Neural progenitor cell (in vitro differentiated cells): ENCODE data around the gene ORC3. TPM values are rescaled to one million over a fixed set of nuclear protein-coding genes. Genes with fewer than 3 reads are reported as not detected.
"Not testable (repeated sequence)": the region's sequence is repeated elsewhere in the genome, so short reads cannot be mapped to it uniquely, and the experiment has no call there.

Experiments used
- DNase-seq: peaks from one replicate; pipeline ENCODE4 v3.0.0-alpha.2; 2016; ENCODE audit warnings: low spot score
- H2AFZ ChIP-seq: fragments of 200-600 bp; sonication (generic); replicated peaks from 2 replicates; pipeline ENCODE4 v1.6.1; 2016; ENCODE audit warnings: antibody characterized with exemption
- H3F3A ChIP-seq: fragments of 200-600 bp; sonication (generic); 2 replicates; pipeline ENCODE4 v1.6.1; 2016; ENCODE audit warnings: antibody characterized with exemption, low read depth
- H3K27ac ChIP-seq: fragments of 200-600 bp; sonication (generic); 2 replicates; pipeline ENCODE4 v1.5.1; 2016; ENCODE audit warnings: mild to moderate bottlenecking
- H3K27me3 ChIP-seq: fragments of 200-600 bp; sonication (generic); 2 replicates; pipeline ENCODE4 v1.6.1; 2016; ENCODE audit warnings: mild to moderate bottlenecking, moderate library complexity
- H3K36me3 ChIP-seq: fragments of 200-600 bp; sonication (generic); 2 replicates; pipeline ENCODE4 v1.5.1; 2016
- H3K4me1 ChIP-seq: fragments of 200-600 bp; sonication (generic); 2 replicates; pipeline ENCODE4 v1.6.1; 2016; ENCODE audit warnings: mixed run types
- H3K4me2 ChIP-seq: fragments of 200-600 bp; sonication (generic); 2 replicates; pipeline ENCODE4 v1.6.1; 2016
- H3K4me3 ChIP-seq: fragments of 200-600 bp; sonication (generic); 2 replicates; pipeline ENCODE4 v1.5.1; 2016
- H3K79me2 ChIP-seq: fragments of 200-600 bp; sonication (generic); 2 replicates; pipeline ENCODE4 v1.6.1; 2016; ENCODE audit warnings: low read depth
- H3K9ac ChIP-seq: fragments of 200-600 bp; sonication (generic); 2 replicates; pipeline ENCODE4 v1.6.1; 2016
- H3K9me3 ChIP-seq: fragments of 200-600 bp; sonication (generic); 2 replicates; pipeline ENCODE4 v1.5.1; 2016; ENCODE audit warnings: low read depth
- H4K20me1 ChIP-seq: fragments of 200-600 bp; sonication (generic); 2 replicates; pipeline ENCODE4 v1.6.1; 2016; ENCODE audit warnings: low read depth
- H3K27ac Mint-ChIP-seq: 3 replicates; pipeline ENCODE4 v1.8.0; 2021; ENCODE audit warnings: mixed read lengths
- H3K27me3 Mint-ChIP-seq: 2 replicates; pipeline ENCODE4 v1.8.0; 2022; ENCODE audit warnings: low read depth, mild to moderate bottlenecking, inconsistent platforms, moderate library complexity, mixed read lengths; ENCODE audit not compliant: insufficient read depth
- H3K36me3 Mint-ChIP-seq: 3 replicates; pipeline ENCODE4 v1.8.0; 2021; ENCODE audit warnings: mixed read lengths
- H3K4me1 Mint-ChIP-seq: 3 replicates; pipeline ENCODE4 v1.8.0; 2021; ENCODE audit warnings: mixed read lengths
- H3K4me3 Mint-ChIP-seq: 3 replicates; pipeline ENCODE4 v1.8.0; 2021; ENCODE audit warnings: mild to moderate bottlenecking, moderate library complexity, mixed read lengths
- H3K9me3 Mint-ChIP-seq: 3 replicates; pipeline ENCODE4 v1.8.0; 2020; ENCODE audit warnings: mixed read lengths
- CTCF ChIP-seq: fragments of 200-600 bp; sonication (generic); IDR thresholded peaks from 2 replicates; pipeline ENCODE4 v1.5.1; 2017; ENCODE audit warnings: antibody characterized with exemption, mild to moderate bottlenecking
- EZH2 ChIP-seq: fragments of 200-600 bp; sonication (generic); IDR thresholded peaks from 2 replicates; pipeline ENCODE4 v1.6.1; 2017; ENCODE audit warnings: antibody characterized with exemption, mild to moderate bottlenecking, moderate library complexity
- EZH2phosphoT487 ChIP-seq: fragments of 200-600 bp; sonication (generic); IDR thresholded peaks from 2 replicates; pipeline ENCODE4 v1.6.1; 2017; ENCODE audit warnings: antibody characterized with exemption
- total RNA-seq: library from RNA; depleted of rRNA; stranded (reverse); fragments of >200 nt; gene quantifications from 2 replicates; pipeline ENCODE4 v1.2.3, GENCODE V29; 2015; ENCODE audit warnings: low replicate concordance

The ORC3 gene
- total RNA-seq, 1 donor from 2014 or later = 99.3 TPM

- no peak for TF ChIP-seq CTCF
- no peak for TF ChIP-seq EZH2phosphoT487
- TF ChIP-seq EZH2 = no peak
- no peak overlapping the region for H3K4me3 Mint-ChIP-seq
- H3K27ac Mint-ChIP-seq = no peak overlapping the region
- no peak overlapping the region for H3K4me2 ChIP-seq
- H3K27me3 Mint-ChIP-seq = peaks cover 2% of the 10 kb centered on the region
- no peaks in the 10 kb centered on the region for H3K27me3 ChIP-seq
- no peaks in the 10 kb centered on the region for H3K9me3 ChIP-seq
- no peaks in the 10 kb centered on the region for H3F3A ChIP-seq
- no peak for DNase-seq
- H3K9me3 Mint-ChIP-seq = no peaks in the 10 kb centered on the region
- no peaks in the 10 kb centered on the region for H3K4me1 Mint-ChIP-seq
- no peaks in the 10 kb centered on the region for H3K36me3 ChIP-seq
- no peak overlapping the region for H3K9ac ChIP-seq
- no peak overlapping the region for H3K27ac ChIP-seq
- no peaks in the 10 kb centered on the region for H3K4me1 ChIP-seq
- H4K20me1 ChIP-seq = no peaks in the 10 kb centered on the region
- no peak overlapping the region for H3K4me3 ChIP-seq
- H3K36me3 Mint-ChIP-seq = no peaks in the 10 kb centered on the region
- H3K79me2 ChIP-seq = no peaks in the 10 kb centered on the region
- no peak overlapping the region for H2AFZ ChIP-seq
Measured at GRCh38 chr6:87710090-87710489, 120.2 kb downstream of the ORC3 start.

- H3K27ac ChIP-seq, H3K4me1 Mint-ChIP-seq, H3K4me2 ChIP-seq, DNase-seq, H3K36me3 ChIP-seq, H3K4me1 ChIP-seq, H3K9ac ChIP-seq, H3K9me3 Mint-ChIP-seq, H2AFZ ChIP-seq, H3K79me2 ChIP-seq, H3F3A ChIP-seq, H3K9me3 ChIP-seq, H3K27me3 Mint-ChIP-seq, H3K27me3 ChIP-seq, H3K27ac Mint-ChIP-seq, H4K20me1 ChIP-seq, H3K36me3 Mint-ChIP-seq, H3K4me3 ChIP-seq, H3K4me3 Mint-ChIP-seq: not testable (repeated sequence)
Measured at GRCh38 chr6:87712713-87713112, 122.8 kb downstream of the ORC3 start.

GRCh38 chr6:87714093-87714842, 124.3 kb downstream of the ORC3 start:
- no peak for DNase-seq
- no peak overlapping the region for H3K4me3 Mint-ChIP-seq
- Histone ChIP-seq H3K27me3 (no peaks in the 10 kb centered on the region), H2AFZ (no peak overlapping the region), H3K4me1 (no peaks in the 10 kb centered on the region), H3K27ac (no peak overlapping the region), H3K9me3 (no peaks in the 10 kb centered on the region), H3F3A (no peaks in the 10 kb centered on the region), H3K79me2 (no peaks in the 10 kb centered on the region), H3K4me3 (no peak overlapping the region), H3K36me3 (no peaks in the 10 kb centered on the region), H3K9ac (no peak overlapping the region), H4K20me1 (no peaks in the 10 kb centered on the region), H3K4me2 (no peak overlapping the region)
- H3K9me3 Mint-ChIP-seq = no peaks in the 10 kb centered on the region
- no peaks in the 10 kb centered on the region for H3K36me3 Mint-ChIP-seq
- no peaks in the 10 kb centered on the region for H3K27me3 Mint-ChIP-seq
- H3K27ac Mint-ChIP-seq = no peak overlapping the region
- TF ChIP-seq EZH2phosphoT487 (no peak), CTCF (no peak), EZH2 (no peak)
- H3K4me1 Mint-ChIP-seq = peaks cover 5% of the 10 kb centered on the region

Other genes starting within 250 kb of the ORC3 start
- 2.6 and 3.1 TPM in 2 replicates for gene C6orf163, start 245.3 kb upstream of the ORC3 start, total RNA-seq
- gene CFAP206, start 182.2 kb upstream of the ORC3 start, total RNA-seq = 0.52 and 0.53 TPM in 2 replicates
- 19.9 and 34.6 TPM in 2 replicates for gene SLC35A1, start 117.2 kb upstream of the ORC3 start, total RNA-seq
- gene RARS2, start 148 bp upstream of the ORC3 start, total RNA-seq = 39.0 and 53.6 TPM in 2 replicates
- 46.2 and 76.7 TPM in 2 replicates for gene AKIRIN2, start 112.1 kb downstream of the ORC3 start, total RNA-seq